Measurements from ENCODE around the gene GRIK2. TPM values are rescaled to one million over a fixed set of nuclear protein-coding genes. Genes with fewer than 3 reads are reported as not detected.

The GRIK2 gene
- polyA plus RNA-seq, 1 donor, result 16.5 TPM

GRCh38 chr6:101907356-101908217 is 514.1 kb downstream of the GRIK2 start:
- no peak for DNase-seq

- no peak for DNase-seq
Measured at GRCh38 chr6:101909366-101909765, 515.9 kb downstream of the GRIK2 start.

- DNase-seq, result no peak
Measured at GRCh38 chr6:101912311-101912710, 518.8 kb downstream of the GRIK2 start.

- DNase-seq, result no peak
Measured at GRCh38 chr6:101918471-101918870, 525.0 kb downstream of the GRIK2 start.

- DNase-seq, result no peak
Measured at GRCh38 chr6:101921829-101922450, 528.4 kb downstream of the GRIK2 start.

- no peak for DNase-seq
Measured at GRCh38 chr6:101926149-101926925, 532.8 kb downstream of the GRIK2 start.

- no peak for DNase-seq
Measured at GRCh38 chr6:101931766-101932165, 538.3 kb downstream of the GRIK2 start.

- DNase-seq, result no peak
Measured at GRCh38 chr6:101932704-101933103, 539.2 kb downstream of the GRIK2 start.

- no peak for DNase-seq
Measured at GRCh38 chr6:101935732-101936131, 542.2 kb downstream of the GRIK2 start.

- DNase-seq, result no peak
Measured at GRCh38 chr6:101936516-101936915, 543.0 kb downstream of the GRIK2 start.

GRCh38 chr6:101937108-101937507 is 543.6 kb downstream of the GRIK2 start:
- DNase-seq, result no peak

- DNase-seq, result no peak
Measured at GRCh38 chr6:101940391-101940790, 546.9 kb downstream of the GRIK2 start.

- no peak for DNase-seq
Measured at GRCh38 chr6:101956961-101957360, 563.5 kb downstream of the GRIK2 start.

- no peak for DNase-seq
Measured at GRCh38 chr6:101961357-101961756, 567.8 kb downstream of the GRIK2 start.

GRCh38 chr6:101980924-101981323 is 587.4 kb downstream of the GRIK2 start:
- DNase-seq, result no peak

- no peak for DNase-seq
Measured at GRCh38 chr6:101986476-101986875, 593.0 kb downstream of the GRIK2 start.

GRCh38 chr6:101992286-101992685 is 598.8 kb downstream of the GRIK2 start:
- DNase-seq, result no peak

GRCh38 chr6:101994521-101994920 is 601.0 kb downstream of the GRIK2 start:
- no peak for DNase-seq

GRCh38 chr6:102015431-102015830 is 621.9 kb downstream of the GRIK2 start:
- no peak for DNase-seq

- DNase-seq, result no peak
Measured at GRCh38 chr6:102022281-102022680, 628.8 kb downstream of the GRIK2 start.

GRCh38 chr6:102022803-102023202 is 629.3 kb downstream of the GRIK2 start:
- no peak for DNase-seq

GRCh38 chr6:102023977-102024657 is 630.6 kb downstream of the GRIK2 start:
- no peak for DNase-seq

Measured in left kidney (tissue), 2 donors.